Neural crest cell (in vitro differentiated cells): Measurements from ENCODE around the gene SMYD5. TPM values are rescaled to one million over a fixed set of nuclear protein-coding genes. Genes with fewer than 3 reads are reported as not detected.

Experiments
- DNase-seq: peaks from one replicate; pipeline ENCODE4 v3.0.0; 2021; ENCODE audit warnings: low read depth, mixed read lengths, low spot score
- H3K27ac Mint-ChIP-seq: one replicate; pipeline ENCODE4 v1.8.0; 2021; ENCODE audit warnings: mild to moderate bottlenecking, mixed read lengths; ENCODE audit not compliant: unreplicated experiment
- H3K27me3 Mint-ChIP-seq: 2 replicates; pipeline ENCODE4 v1.8.0; 2021; ENCODE audit warnings: low read depth, mild to moderate bottlenecking, mixed read lengths
- H3K36me3 Mint-ChIP-seq: 2 replicates; pipeline ENCODE4 v1.8.0; 2021; ENCODE audit warnings: low read depth, mild to moderate bottlenecking, mixed read lengths
- H3K4me1 Mint-ChIP-seq: 2 replicates; pipeline ENCODE4 v1.8.0; 2021; ENCODE audit warnings: mixed read lengths
- H3K4me3 Mint-ChIP-seq: one replicate; pipeline ENCODE4 v1.8.0; 2021; ENCODE audit warnings: mild to moderate bottlenecking, mixed read lengths
- H3K9me3 Mint-ChIP-seq: 2 replicates; pipeline ENCODE4 v1.8.0; 2021; ENCODE audit warnings: mixed read lengths
- CTCF ChIP-seq: fragments of 200-600 bp; sonication (generic); conservative IDR thresholded peaks from 2 replicates; pipeline ENCODE4 v1.5.0; 2021; ENCODE audit warnings: antibody characterized with exemption, mild to moderate bottlenecking
- total RNA-seq: library from RNA; stranded (reverse); gene quantifications from 2 replicates; pipeline ENCODE4 v1.2.1, GENCODE V29; 2021

The SMYD5 gene
- total RNA-seq, 1 donor from 2014 or later, result 33.7 TPM

GRCh38 chr2:73232403-73233153 is 18.5 kb downstream of the SMYD5 start:
- Mint-ChIP-seq H3K4me1 (peaks cover 33% of the 10 kb centered on the region), H3K36me3 (no peaks in the 10 kb centered on the region), H3K9me3 (no peaks in the 10 kb centered on the region), H3K4me3 (peak overlapping the region; percentile 99), H3K27ac (no peak overlapping the region), H3K27me3 (no peaks in the 10 kb centered on the region)
- no peak for DNase-seq
- TF ChIP-seq CTCF, result no peak

DNA sequence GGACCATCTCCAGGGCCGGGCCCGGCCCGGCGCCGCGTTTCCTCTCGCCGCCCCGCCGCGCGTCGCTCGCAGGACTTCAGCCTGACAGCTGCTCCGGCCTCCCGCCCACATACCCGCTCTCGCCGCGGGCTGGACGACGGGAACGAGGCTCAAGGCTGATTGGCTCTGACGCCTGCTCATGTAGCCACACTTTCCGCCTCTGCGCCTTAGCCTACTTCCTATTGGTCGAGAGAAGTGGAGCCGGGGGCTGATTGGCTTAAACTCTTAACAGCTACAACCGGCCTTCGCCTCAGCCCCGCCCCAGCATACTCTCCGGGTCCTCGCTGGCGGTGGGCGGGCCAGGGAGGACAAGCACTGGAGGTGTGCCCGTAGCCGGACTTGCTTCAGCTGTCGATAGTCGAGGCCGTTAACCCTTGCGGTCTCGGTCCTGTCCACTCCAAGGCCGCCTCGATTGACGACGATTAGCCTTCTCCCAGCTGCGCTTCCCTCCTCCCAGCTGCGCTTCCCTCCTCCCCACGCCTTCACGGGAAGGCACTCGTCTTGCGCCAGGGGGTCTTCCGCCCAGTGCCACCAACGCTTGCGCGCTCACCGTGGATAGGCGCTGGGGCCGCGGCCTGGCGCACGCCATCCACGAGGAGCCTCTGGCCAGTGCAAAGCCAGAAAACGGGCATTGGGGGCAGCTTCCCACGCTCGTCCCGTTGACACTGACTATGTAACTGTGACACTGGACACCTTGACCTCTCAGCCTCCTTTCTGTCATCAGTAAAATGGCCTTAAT is 19.3 kb downstream of the SMYD5 start, which contains the start of gene PRADC1:
PRADC1 (minus strand) TSS at position 86 of the 778 bp plus-strand sequence; CDS start at position 7, 79 bp downstream.
- peak within 1 kb of the TSS; percentile 99 for H3K4me3 Mint-ChIP-seq
- DNase-seq, result peak; percentile 91
- no peaks in the 10 kb centered on the region for H3K27me3 Mint-ChIP-seq
- H3K4me1 Mint-ChIP-seq, result peaks cover 37% of the 10 kb centered on the region
- H3K9me3 Mint-ChIP-seq, result no peaks in the 10 kb centered on the region
- peak within 1 kb of the TSS; percentile 98 for H3K27ac Mint-ChIP-seq
- H3K36me3 Mint-ChIP-seq, result no peaks in the 10 kb centered on the region
- TF ChIP-seq CTCF, result no peak

DNA sequence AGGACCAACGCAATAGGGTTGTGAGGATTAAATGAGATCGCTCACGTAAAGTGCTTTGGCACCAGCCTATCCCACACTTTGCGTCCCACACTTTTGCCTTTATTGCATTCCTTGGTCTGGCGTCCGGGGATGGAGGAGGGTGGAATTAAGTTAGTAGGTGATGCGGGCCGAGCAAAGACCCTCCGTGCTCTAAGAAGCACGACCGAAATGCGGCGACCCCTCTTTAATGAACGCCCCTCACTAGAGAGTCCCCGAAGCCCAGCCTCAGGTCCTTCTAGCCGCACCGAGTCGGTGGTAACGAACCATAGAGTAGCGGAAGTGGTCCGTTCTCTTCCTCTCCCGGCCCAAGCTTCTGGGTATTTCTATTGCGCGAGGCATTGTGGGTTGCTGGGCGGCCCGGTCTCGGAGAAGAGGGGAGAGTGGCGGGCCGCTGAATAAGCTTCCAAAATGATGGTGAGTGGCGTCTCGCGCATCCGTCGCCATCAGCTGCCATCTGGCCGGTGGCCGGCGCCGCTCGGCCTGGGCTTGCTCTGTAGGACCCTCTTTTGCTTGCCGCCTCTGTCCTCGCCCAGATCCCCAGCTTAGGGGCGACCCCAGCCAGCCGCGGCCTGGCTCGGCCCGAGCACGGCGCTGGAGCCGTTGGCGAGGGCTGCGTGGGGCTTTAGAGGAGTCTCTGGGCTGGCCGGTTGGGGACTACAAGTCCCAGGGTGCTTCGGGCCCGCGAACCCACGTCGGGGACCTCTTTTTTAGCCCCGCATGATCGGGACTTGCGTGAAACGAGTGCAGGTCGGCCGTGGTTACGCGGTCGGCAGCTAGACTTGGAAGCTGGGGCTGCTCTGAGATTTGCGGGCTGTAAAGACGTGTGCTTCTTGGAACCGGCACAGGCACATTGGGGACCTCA is 20.1 kb downstream of the SMYD5 start, which contains the start of gene CCT7:
CCT7 (plus strand) TSS at position 377 of the 901 bp plus-strand sequence; CDS start at position 448, 71 bp downstream.
- Mint-ChIP-seq H3K27me3 (no peaks in the 10 kb centered on the region), H3K4me1 (peaks cover 39% of the 10 kb centered on the region), H3K27ac (peak within 1 kb of the TSS; percentile 98), H3K4me3 (peak within 1 kb of the TSS; percentile 99), H3K9me3 (no peaks in the 10 kb centered on the region), H3K36me3 (no peaks in the 10 kb centered on the region)
- no peak for TF ChIP-seq CTCF
- DNase-seq, result peak; percentile 75

DNA sequence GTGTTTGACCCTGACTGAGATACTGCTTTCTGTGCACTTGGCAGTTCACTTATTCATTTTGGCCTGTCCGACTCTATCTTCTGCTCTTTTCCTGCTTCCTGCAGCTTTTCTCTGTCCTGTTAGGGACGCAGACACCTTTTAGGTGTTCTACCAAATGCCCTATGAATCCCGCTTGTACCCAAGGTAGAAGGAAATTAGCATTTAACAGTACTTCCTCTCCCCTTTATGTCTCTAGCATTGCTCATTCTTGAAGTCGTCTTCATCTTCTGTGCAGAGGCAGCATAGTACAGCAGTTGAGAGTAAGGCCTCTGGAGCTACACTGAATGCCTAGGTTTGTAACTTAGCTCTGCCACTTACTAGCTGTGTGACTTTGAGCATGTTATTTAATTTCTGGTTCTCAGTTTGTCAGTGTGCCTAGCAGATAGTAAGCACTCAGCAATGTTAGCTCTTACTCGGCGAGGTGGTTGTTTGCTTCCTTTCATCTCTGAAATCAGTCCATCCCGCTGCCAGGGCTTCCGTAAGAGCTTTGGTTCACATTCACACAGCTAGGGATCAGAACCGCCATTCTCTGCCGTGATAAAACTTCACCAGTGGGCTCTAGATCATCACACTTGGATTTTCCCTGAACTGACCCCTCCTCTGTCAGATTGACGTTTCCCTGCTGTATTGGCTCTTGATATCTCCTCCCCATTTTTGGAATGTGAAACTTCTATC is 21.4 kb downstream of the SMYD5 start:
- no peaks in the 10 kb centered on the region for H3K36me3 Mint-ChIP-seq
- H3K27ac Mint-ChIP-seq, result peak overlapping the region; percentile 96
- H3K4me3 Mint-ChIP-seq, result peak overlapping the region; percentile 99
- H3K9me3 Mint-ChIP-seq, result no peaks in the 10 kb centered on the region
- no peak for DNase-seq
- TF ChIP-seq CTCF, result no peak
- H3K4me1 Mint-ChIP-seq, result peaks cover 39% of the 10 kb centered on the region
- H3K27me3 Mint-ChIP-seq, result no peaks in the 10 kb centered on the region
